Stimulated activated CD8-positive, alpha-beta memory T cell treated with anti-CD3 and anti-CD28 coated beads, Interleukin-7, amount 100 ng/mL, for 4 hours (primary cell): ENCODE measurements around the gene FUT2.
A peak's percentile ranks its signal among the peaks of the same experiment; 100 is the strongest.
"Not testable (repeated sequence)": the region's sequence is repeated elsewhere in the genome, so short reads cannot be mapped to it uniquely, and the experiment has no call there.

ENCODE experiments used
- DNase-seq, 2 donors: peaks; one replicate each; pipeline ENCODE4 v3.0.0-alpha.2; 2020; ENCODE audit warnings: low read depth in 2 of 2

FUT2 gene

GRCh38 chr19:48698046-48698445 is 2.3 kb downstream of the FUT2 start:
- DNase-seq = no peak

- no peak for DNase-seq
Observed at GRCh38 chr19:48702701-48703100, 6.9 kb downstream of the FUT2 start.

GRCh38 chr19:48703316-48703715 is 7.5 kb downstream of the FUT2 start:
- DNase-seq = no peak

GRCh38 chr19:48705431-48705830 is 9.7 kb downstream of the FUT2 start:
- DNase-seq = no peak

GRCh38 chr19:48708471-48708870 is 12.7 kb downstream of the FUT2 start:
- DNase-seq = no peak

- DNase-seq = no peak
Observed at GRCh38 chr19:48711106-48711662, 15.4 kb downstream of the FUT2 start.

- DNase-seq = no peak
Observed at GRCh38 chr19:48713041-48713863, 17.5 kb downstream of the FUT2 start.

GRCh38 chr19:48713864-48714755 is 18.3 kb downstream of the FUT2 start:
- peak; percentile 95 for DNase-seq

GRCh38 chr19:48714759-48715675 is 19.2 kb downstream of the FUT2 start:
- DNase-seq = no peak

- no peak for DNase-seq
Observed at GRCh38 chr19:48715681-48716171, 20.0 kb downstream of the FUT2 start.

- DNase-seq = no peak
Observed at GRCh38 chr19:48716562-48717291, 21.0 kb downstream of the FUT2 start.

- DNase-seq = not testable (repeated sequence)
Observed at GRCh38 chr19:48718106-48718505, 22.3 kb downstream of the FUT2 start.

- DNase-seq = no peak
Observed at GRCh38 chr19:48718711-48719231, 23.0 kb downstream of the FUT2 start.

- no peak for DNase-seq
Observed at GRCh38 chr19:48719263-48720171, 23.7 kb downstream of the FUT2 start, which contains the start of gene MAMSTR. TSS of gene MAMSTR (minus strand) at chr19:48719725. CDS start at chr19:48719031, 694 bp downstream.

GRCh38 chr19:48720251-48720612 is 24.5 kb downstream of the FUT2 start:
- no peak for DNase-seq

GRCh38 chr19:48720613-48721296 is 25.0 kb downstream of the FUT2 start:
- peak; percentile 82 to 84 for DNase-seq

- no peak for DNase-seq
Observed at GRCh38 chr19:48722196-48722708, 26.5 kb downstream of the FUT2 start.
